Activated T-cell treated with anti-CD3 and anti-CD28 coated beads, Interleukin-2, amount 50 U/mL, for 4 hours (primary cell): Measurements from ENCODE around the gene FAM83E. TPM values are rescaled to one million over a fixed set of nuclear protein-coding genes. Genes with fewer than 3 reads are reported as not detected.

ENCODE experiments used
- ATAC-seq, 2 donors: fragments of 200-7000 bp; cut with Tn5 transposase; one replicate each; pipeline ENCODE4 v1.10.0; 2021
- DNase-seq: peaks from one replicate; pipeline ENCODE4 v3.0.0-alpha.2; 2020
- H3K27me3 Mint-ChIP-seq: one replicate; pipeline ENCODE4 v1.8.0; 2021; ENCODE audit warnings: low read depth, mixed read lengths
- H3K36me3 Mint-ChIP-seq: one replicate; pipeline ENCODE4 v1.8.0; 2022; ENCODE audit warnings: mixed read lengths; ENCODE audit not compliant: insufficient read depth
- H3K4me1 Mint-ChIP-seq: one replicate; pipeline ENCODE4 v1.8.0; 2021; ENCODE audit warnings: low read depth, mixed read lengths
- H3K4me3 Mint-ChIP-seq: one replicate; pipeline ENCODE4 v1.8.0; 2021; ENCODE audit warnings: mild to moderate bottlenecking, moderate library complexity, mixed read lengths
- H3K9me3 Mint-ChIP-seq: one replicate; pipeline ENCODE4 v1.8.0; 2021; ENCODE audit warnings: mixed read lengths
- total RNA-seq, 3 donors: library from RNA; stranded (reverse); gene quantifications; one replicate each; pipeline ENCODE4 v1.2.1, GENCODE V29; 2021

The FAM83E gene
- total RNA-seq, 3 donors from 2014 or later: 11.3 to 15.7 (median 13.1) TPM

GRCh38 chr19:48571378-48572162 is 43.3 kb downstream of the FAM83E start:
- DNase-seq (no peak), ATAC-seq (no peak)
- Mint-ChIP-seq H3K27me3 (peaks cover 12% of the 10 kb centered on the region), H3K4me1 (no peaks in the 10 kb centered on the region), H3K9me3 (no peaks in the 10 kb centered on the region), H3K4me3 (no peak overlapping the region), H3K36me3 (no peaks in the 10 kb centered on the region)

- no peak overlapping the region for H3K4me3 Mint-ChIP-seq
Measured at GRCh38 chr19:48569814-48570213, 45.1 kb downstream of the FAM83E start.

GRCh38 chr19:48568345-48568886 is 46.5 kb downstream of the FAM83E start:
- no peak for DNase-seq
- no peaks in the 10 kb centered on the region for H3K9me3 Mint-ChIP-seq
- H3K36me3 Mint-ChIP-seq: no peaks in the 10 kb centered on the region
- peaks cover 12% of the 10 kb centered on the region for H3K27me3 Mint-ChIP-seq
- no peak overlapping the region for H3K4me3 Mint-ChIP-seq
- ATAC-seq: no peak
- H3K4me1 Mint-ChIP-seq: no peaks in the 10 kb centered on the region

More at GRCh38 chr19:48569814-48570213, 45.1 kb downstream of the FAM83E start:
- Mint-ChIP-seq H3K27me3 (peaks cover 12% of the 10 kb centered on the region), H3K9me3 (no peaks in the 10 kb centered on the region), H3K4me1 (no peaks in the 10 kb centered on the region), H3K36me3 (no peaks in the 10 kb centered on the region)
- ATAC-seq: no peak
- no peak for DNase-seq

- Mint-ChIP-seq H3K4me3 (no peak overlapping the region), H3K36me3 (no peaks in the 10 kb centered on the region), H3K9me3 (no peaks in the 10 kb centered on the region), H3K27me3 (peaks cover 14% of the 10 kb centered on the region), H3K4me1 (no peaks in the 10 kb centered on the region)
- DNase-seq (no peak), ATAC-seq (no peak)
Measured at GRCh38 chr19:48565090-48565489, 49.8 kb downstream of the FAM83E start.

Other genes with a start within 250 kb of the FAM83E start
- gene KDELR1, start 223.5 kb downstream of the FAM83E start, total RNA-seq: 10 to 100 TPM; 58.6 to 63.8 (median 61.3) TPM
- gene GRIN2D, start 221.4 kb downstream of the FAM83E start, total RNA-seq: under 1 TPM; 0.11 to 0.14 (median 0.13) TPM
- 100 to 1,000 TPM; 175 to 192 (median 187) TPM for gene GRWD1, start 169.1 kb downstream of the FAM83E start, total RNA-seq
- 1 to 10 TPM; 3.1 to 3.3 (median 3.3) TPM for gene KCNJ14, start 159.5 kb downstream of the FAM83E start, total RNA-seq
- gene CYTH2, start 145.7 kb downstream of the FAM83E start, total RNA-seq: 10 to 100 TPM; 30.7 to 36.2 (median 31.5) TPM
- 1 to 10 TPM; 1.8 to 2.6 (median 2.0) TPM for gene LMTK3, start 103.2 kb downstream of the FAM83E start, total RNA-seq
- not detected for gene SULT2B1, start 62.9 kb downstream of the FAM83E start, total RNA-seq
- not detected for gene SPACA4, start 8.3 kb downstream of the FAM83E start, total RNA-seq
- gene RPL18, start 4.1 kb upstream of the FAM83E start, total RNA-seq: 1,000 to 10,000 TPM; 2,406 to 2,595 (median 2,478) TPM
- gene SPHK2, start 4.4 kb upstream of the FAM83E start, total RNA-seq: 10 to 100 TPM; 39.8 to 43.1 (median 40.6) TPM
- 10 to 100 TPM in 2 of 3 donors, 1 to 10 TPM in 1; 6.7 to 12.3 (median 11.2) TPM for gene DBP, start 22.3 kb upstream of the FAM83E start, total RNA-seq
- 10 to 100 TPM in 1 of 3 donors, 1 to 10 TPM in 2; 8.8 to 11.6 (median 9.1) TPM for gene CA11, start 31.1 kb upstream of the FAM83E start, total RNA-seq
- gene NTN5, start 57.9 kb upstream of the FAM83E start, total RNA-seq: under 1 TPM; 0.11 to 0.26 (median 0.18) TPM
- under 1 TPM in 1 of 3 donors, not detected in 2; 0.14 TPM for gene FUT2, start 80.9 kb upstream of the FAM83E start, total RNA-seq
- gene MAMSTR, start 104.6 kb upstream of the FAM83E start, total RNA-seq: under 1 TPM; 0.33 to 0.69 (median 0.51) TPM
- under 1 TPM; 0.16 to 0.65 (median 0.18) TPM for gene RASIP1, start 125.5 kb upstream of the FAM83E start, total RNA-seq
- not detected for gene IZUMO1, start 131.8 kb upstream of the FAM83E start, total RNA-seq
- gene FUT1, start 137.6 kb upstream of the FAM83E start, total RNA-seq: under 1 TPM; 0.13 to 0.22 (median 0.18) TPM
- not detected for gene FGF21, start 140.4 kb upstream of the FAM83E start, total RNA-seq
- gene BCAT2, start 196.0 kb upstream of the FAM83E start, total RNA-seq: 10 to 100 TPM; 73.0 to 81.7 (median 78.2) TPM
- under 1 TPM; 0.37 to 0.65 (median 0.61) TPM for gene HSD17B14, start 221.4 kb upstream of the FAM83E start, total RNA-seq